Choroid plexus epithelial cell (primary cell): ENCODE measurements around the gene TPPP2.
"Not testable (repeated sequence)": the region's sequence is repeated elsewhere in the genome, so short reads cannot be mapped to it uniquely, and the experiment has no call there.

ENCODE experiments used
- DNase-seq: peaks from one replicate; pipeline ENCODE4 v3.0.0-alpha.2; 2010; ENCODE audit warnings: low read depth
- H3K4me3 ChIP-seq: 2 replicates; pipeline ENCODE4 v1.5.1; 2011; ENCODE audit warnings: low read depth, mild to moderate bottlenecking, control low read depth, low read length, moderate library complexity
- CTCF ChIP-seq: conservative IDR thresholded peaks from 2 replicates; pipeline ENCODE4 v1.5.1; 2011; ENCODE audit warnings: low read depth, mild to moderate bottlenecking, control low read depth, inconsistent platforms, low read length, moderate library complexity

Gene TPPP2

DNA sequence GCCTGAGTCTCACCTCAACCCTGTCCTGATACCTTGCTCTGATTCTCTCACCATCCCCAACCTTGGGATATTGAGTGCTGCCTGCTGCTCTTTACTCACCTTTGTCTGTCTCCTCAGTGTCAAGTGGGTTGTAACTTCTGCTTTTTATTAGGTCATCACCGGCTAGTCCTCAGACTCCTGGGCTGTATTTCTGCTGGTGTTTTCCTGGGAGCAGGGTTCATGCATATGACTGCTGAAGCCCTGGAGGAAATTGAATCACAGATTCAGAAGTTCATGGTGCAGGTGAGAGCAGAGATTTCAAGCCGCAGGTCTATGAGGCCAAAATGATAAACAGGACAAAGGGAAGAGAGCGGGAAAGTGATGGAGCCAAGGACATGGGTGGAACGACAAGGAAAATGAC is 30.4 kb upstream of the TPPP2 start:
- DNase-seq = no peak
- H3K4me3 ChIP-seq = no peak overlapping the region
- no peak for TF ChIP-seq CTCF

DNA sequence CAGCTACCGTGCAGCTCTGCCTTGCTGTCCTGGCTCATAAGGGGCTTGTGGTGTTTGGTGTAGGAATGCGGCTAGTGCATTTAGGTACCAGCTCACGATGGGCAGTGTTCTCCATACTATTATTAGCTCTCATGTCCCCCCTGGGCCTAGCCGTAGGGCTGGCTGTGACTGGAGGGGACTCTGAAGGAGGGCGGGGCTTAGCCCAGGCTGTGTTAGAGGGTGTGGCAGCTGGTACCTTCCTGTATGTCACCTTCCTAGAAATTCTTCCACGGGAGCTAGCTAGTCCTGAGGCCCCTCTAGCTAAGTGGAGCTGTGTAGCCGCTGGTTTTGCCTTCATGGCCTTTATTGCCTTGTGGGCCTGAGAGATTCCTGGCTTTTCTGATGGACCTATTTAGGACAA is 28.8 kb upstream of the TPPP2 start:
- no peak overlapping the region for H3K4me3 ChIP-seq
- TF ChIP-seq CTCF = no peak
- DNase-seq = no peak

GRCh38 chr14:21003788-21004346 is 26.1 kb upstream of the TPPP2 start:
- DNase-seq = no peak
- TF ChIP-seq CTCF = no peak
- H3K4me3 ChIP-seq = no peak overlapping the region

DNA sequence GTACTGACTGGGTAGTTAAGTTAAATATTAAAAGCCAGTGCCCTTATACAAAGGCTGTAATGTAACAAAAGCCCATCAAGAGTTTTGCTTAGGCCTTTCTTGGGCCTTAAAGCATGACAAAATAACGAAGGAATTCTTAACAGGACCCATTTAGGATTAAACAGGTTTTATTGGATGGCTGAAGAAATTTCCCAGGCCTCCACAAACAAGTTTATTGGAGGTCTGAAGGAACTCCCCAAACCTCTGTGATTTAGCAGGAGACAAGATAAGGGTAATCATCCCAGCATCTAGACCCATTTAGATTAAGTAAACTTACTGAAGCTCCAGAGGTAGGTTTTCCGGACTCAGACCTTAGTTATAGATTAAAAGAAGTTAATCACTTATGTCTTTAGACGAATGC is 20.3 kb upstream of the TPPP2 start:
- H3K4me3 ChIP-seq, DNase-seq: not testable (repeated sequence)

- TF ChIP-seq CTCF = no peak
- H3K4me3 ChIP-seq = no peak overlapping the region
- no peak for DNase-seq
Measured at GRCh38 chr14:21011136-21011535, 18.9 kb upstream of the TPPP2 start.

GRCh38 chr14:21014761-21015190 is 15.2 kb upstream of the TPPP2 start:
- TF ChIP-seq CTCF = peak; percentile 96
- DNase-seq = peak; percentile 93
- no peak overlapping the region for H3K4me3 ChIP-seq

GRCh38 chr14:21015312-21015711 is 14.7 kb upstream of the TPPP2 start:
- no peak overlapping the region for H3K4me3 ChIP-seq
- TF ChIP-seq CTCF = no peak
- DNase-seq = no peak
